ENCODE results near the gene EFNA4.

Gene EFNA4

DNA sequence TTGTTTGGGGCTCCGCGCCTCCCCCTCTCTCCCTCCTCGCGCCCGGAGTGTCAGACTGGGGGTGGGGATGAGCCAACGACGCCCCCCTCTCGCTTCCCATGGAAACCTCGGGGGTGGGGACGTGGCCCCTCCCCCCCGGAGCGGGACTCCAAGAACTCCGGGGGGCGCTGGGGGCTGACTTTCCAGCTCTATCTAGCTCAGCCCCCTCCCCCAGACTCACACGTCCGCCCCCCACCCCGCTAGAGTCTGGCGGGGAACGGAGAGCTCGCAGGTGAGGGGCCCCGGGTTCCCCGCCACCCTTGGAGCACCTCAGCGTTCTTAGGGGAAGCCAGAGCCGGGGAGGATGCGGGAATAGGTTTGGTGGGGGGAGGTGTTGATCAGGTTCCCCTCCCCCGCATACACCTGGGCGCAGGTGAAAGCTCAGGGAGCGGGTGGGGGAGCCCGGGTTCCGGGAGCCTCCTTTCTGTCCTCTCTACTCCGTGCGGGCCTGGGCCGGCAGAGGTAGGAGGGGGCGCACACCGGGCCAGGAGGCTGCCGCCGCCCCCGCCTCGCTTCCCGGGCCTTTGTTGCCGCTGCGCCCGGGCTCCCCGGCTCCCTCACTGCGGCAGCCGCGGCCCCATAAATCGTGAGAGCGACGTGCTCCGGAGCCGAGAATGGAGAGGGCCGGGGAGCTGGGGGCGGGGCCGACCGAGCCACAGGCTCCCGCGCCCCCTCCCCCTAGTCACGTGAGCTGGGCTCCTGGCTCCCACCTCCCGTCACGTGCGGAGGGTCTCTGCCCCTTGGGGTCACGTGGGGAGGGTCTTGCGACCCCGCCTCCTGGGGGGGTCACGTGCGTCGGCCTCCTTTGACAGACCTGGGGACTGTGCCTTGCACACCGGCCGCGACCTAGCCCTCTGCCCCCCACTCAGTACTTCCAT is 17.0 kb downstream of the EFNA4 start:
- Histone ChIP-seq H3K9me3 (ENCODE audit: control insufficient read depth, low read length) (no peaks in the 10 kb centered on the region), H3K36me3 (ENCODE audit: control insufficient read depth, insufficient read depth, low read length) (no peaks in the 10 kb centered on the region), H3K4me3 (ENCODE audit: insufficient read depth, low read depth, low read length, poor library complexity, severe bottlenecking) (peak overlapping the region; percentile 50), H3K27me3 (replicated peaks; ENCODE audit: control insufficient read depth, insufficient read depth, low read length, poor library complexity, severe bottlenecking) (peaks cover 42% of the 10 kb centered on the region), H3K4me1 (ENCODE audit: control insufficient read depth, insufficient read depth, low read length, poor library complexity, severe bottlenecking) (peaks cover 58% of the 10 kb centered on the region), H3K27ac (ENCODE audit: insufficient read depth, low read length, poor library complexity, severe bottlenecking) (no peak overlapping the region)
- DNase-seq, result no peak

DNA sequence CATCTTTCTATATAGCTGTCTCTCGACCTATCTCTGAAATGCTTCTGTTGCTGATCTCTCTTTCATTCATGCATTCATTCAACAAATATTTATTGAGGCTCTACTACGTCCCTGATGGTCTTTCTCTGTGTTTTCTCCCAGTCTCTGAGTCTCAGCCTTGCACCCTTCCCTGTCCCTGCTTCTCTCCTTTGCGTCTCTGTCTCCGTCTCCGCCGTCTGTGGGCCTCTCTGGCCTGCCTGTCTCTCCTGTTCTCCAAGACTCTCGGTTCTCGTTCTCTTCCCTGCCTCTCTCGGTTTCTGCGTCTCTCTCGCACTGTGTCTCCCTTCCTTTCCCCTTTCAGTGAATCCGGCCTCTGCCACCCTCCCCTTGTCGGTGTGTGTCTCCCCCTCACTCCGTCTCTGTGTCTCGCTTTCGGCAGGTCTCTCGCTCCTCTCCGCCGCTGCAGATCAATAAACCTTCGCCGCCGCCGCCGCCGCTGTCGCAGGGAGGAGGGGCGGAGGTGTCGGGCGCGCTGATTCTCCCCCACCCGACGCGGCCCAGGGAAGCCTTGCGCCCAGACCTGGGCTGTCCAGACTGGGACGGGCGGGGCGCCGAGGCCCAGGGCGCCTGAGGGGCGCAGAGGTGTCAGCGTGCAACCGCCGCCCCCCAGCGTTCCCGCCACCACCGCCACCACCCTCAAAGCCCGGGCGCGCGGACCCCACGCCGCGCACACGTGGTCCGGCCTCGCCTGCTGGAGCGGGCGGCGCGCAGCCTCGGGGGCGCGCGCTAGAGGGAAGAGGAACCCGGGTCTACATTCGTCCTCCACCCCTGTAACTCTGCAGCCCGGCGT is 18.1 kb downstream of the EFNA4 start:
- H3K36me3 ChIP-seq (ENCODE audit: control insufficient read depth, insufficient read depth, low read length), result no peaks in the 10 kb centered on the region
- no peaks in the 10 kb centered on the region for H3K9me3 ChIP-seq (ENCODE audit: control insufficient read depth, low read length)
- peaks cover 65% of the 10 kb centered on the region for H3K4me1 ChIP-seq (ENCODE audit: control insufficient read depth, insufficient read depth, low read length, poor library complexity, severe bottlenecking)
- no peak overlapping the region for H3K27ac ChIP-seq (ENCODE audit: insufficient read depth, low read length, poor library complexity, severe bottlenecking)
- H3K27me3 ChIP-seq (replicated peaks; ENCODE audit: control insufficient read depth, insufficient read depth, low read length, poor library complexity, severe bottlenecking), result peaks cover 42% of the 10 kb centered on the region
- H3K4me3 ChIP-seq (ENCODE audit: insufficient read depth, low read depth, low read length, poor library complexity, severe bottlenecking), result peak overlapping the region; percentile 50
- DNase-seq, result no peak

DNA sequence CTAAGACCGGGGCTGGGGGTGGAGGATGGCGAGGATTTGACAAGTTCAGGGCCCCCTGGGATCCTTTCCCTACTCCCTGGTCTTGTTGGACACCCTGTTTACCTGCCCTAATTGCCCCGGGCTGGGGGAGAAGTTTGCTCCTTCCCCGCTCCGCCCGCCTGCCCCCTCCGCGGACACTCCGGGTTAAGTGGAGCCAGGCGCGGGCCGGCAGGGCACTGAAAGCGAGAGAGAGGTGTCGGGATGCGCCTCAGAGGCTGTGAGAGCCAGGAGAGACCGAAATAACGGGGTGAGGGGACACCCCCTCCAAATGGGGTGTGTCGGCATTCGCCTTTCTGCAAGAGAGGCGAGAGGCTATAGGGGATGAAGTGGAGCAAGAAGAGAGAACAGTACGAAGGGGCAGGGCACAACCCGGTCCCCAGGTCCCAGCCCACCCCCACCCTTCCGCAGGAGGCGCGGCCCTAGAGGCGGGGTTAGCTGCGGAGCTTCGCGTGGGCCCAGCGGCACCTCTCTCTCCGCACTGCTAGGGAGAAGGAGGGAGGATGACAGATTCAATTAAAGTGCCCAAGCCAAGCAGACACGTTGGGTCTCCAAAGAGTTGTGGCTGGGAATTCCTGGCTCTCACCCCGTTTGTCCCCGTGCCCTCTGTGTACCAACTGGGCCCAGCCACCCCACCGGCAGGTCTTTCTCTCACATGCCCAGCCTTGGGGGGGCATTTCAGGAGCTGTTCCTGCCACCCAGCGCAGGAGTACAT is 18.9 kb downstream of the EFNA4 start:
- Histone ChIP-seq H3K4me3 (ENCODE audit: insufficient read depth, low read depth, low read length, poor library complexity, severe bottlenecking) (peak overlapping the region; percentile 29), H3K4me1 (ENCODE audit: control insufficient read depth, insufficient read depth, low read length, poor library complexity, severe bottlenecking) (peaks cover 65% of the 10 kb centered on the region), H3K27me3 (replicated peaks; ENCODE audit: control insufficient read depth, insufficient read depth, low read length, poor library complexity, severe bottlenecking) (peaks cover 42% of the 10 kb centered on the region), H3K9me3 (ENCODE audit: control insufficient read depth, low read length) (no peaks in the 10 kb centered on the region), H3K27ac (ENCODE audit: insufficient read depth, low read length, poor library complexity, severe bottlenecking) (no peak overlapping the region), H3K36me3 (ENCODE audit: control insufficient read depth, insufficient read depth, low read length) (no peaks in the 10 kb centered on the region)
- DNase-seq, result no peak

DNA sequence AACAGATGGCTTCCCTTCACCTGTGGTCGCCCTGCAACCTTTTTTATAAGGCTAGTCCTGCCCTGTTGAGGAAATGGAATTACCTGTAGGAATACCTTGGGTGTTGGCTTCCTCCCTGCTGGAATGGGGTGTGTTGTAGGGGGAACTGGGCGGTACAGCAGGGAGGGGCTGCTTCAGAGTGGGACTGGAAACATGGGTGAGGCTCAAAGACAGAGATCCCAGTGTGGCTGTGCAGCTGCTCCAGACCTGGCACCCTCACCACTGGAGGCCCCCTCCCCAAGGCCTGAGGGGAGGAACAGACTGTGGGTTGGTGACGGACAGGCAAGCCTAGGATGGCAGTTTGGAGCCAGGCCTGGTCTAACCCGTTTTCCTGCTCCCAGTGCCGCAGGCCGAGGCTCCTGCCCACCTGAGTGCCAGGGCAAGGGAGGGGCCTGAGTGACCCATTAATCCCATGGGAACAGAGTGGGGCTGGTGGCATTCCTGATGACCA is 19.6 kb downstream of the EFNA4 start:
- DNase-seq, result no peak
- Histone ChIP-seq H3K4me3 (ENCODE audit: insufficient read depth, low read depth, low read length, poor library complexity, severe bottlenecking) (no peak overlapping the region), H3K36me3 (ENCODE audit: control insufficient read depth, insufficient read depth, low read length) (no peaks in the 10 kb centered on the region), H3K9me3 (ENCODE audit: control insufficient read depth, low read length) (no peaks in the 10 kb centered on the region), H3K4me1 (ENCODE audit: control insufficient read depth, insufficient read depth, low read length, poor library complexity, severe bottlenecking) (peaks cover 65% of the 10 kb centered on the region), H3K27me3 (replicated peaks; ENCODE audit: control insufficient read depth, insufficient read depth, low read length, poor library complexity, severe bottlenecking) (peaks cover 42% of the 10 kb centered on the region), H3K27ac (ENCODE audit: insufficient read depth, low read length, poor library complexity, severe bottlenecking) (no peak overlapping the region)

DNA sequence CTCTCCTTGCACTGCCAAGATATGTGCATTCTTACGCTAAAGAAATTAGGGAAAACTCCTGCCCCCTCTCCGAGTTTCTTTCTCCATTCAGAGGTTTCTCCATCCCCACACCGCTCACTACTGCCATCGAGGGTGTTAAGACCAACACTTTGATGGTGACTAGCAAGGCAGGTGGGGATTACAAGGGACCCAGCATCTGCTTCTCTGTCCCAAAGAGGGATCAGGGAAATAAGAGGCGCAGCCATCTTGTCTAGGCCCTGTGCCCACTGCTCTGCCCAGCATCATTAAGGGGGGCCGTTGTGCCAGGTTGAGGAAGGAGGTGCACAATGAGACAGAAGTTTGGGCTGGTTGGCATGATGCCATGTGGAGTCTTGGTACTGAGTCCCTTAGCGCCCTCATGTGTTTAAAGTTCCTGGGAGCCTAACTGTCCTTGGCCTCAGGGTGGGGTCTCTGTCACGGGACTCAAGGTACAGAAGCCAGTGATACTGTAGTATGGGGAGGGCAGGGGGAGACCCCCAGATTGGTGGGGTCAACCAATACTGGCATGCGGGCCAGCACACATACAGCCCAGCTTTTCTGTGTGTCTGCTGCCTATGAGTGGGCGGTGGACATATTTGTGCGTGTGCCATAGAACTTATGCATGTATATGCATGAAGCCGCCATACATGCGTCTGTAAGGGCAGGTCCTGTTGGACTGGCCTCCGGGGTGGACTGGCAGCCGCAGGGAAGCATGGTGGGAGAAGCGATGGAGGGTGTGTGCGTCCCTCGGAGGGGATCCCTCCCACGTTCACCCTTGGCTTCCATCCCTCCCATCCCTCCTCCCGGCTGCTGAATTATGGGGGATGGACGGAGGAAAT is 20.6 kb downstream of the EFNA4 start:
- Histone ChIP-seq H3K4me1 (ENCODE audit: control insufficient read depth, insufficient read depth, low read length, poor library complexity, severe bottlenecking) (peaks cover 61% of the 10 kb centered on the region), H3K27me3 (replicated peaks; ENCODE audit: control insufficient read depth, insufficient read depth, low read length, poor library complexity, severe bottlenecking) (peaks cover 42% of the 10 kb centered on the region), H3K4me3 (ENCODE audit: insufficient read depth, low read depth, low read length, poor library complexity, severe bottlenecking) (peak overlapping the region; percentile 75), H3K9me3 (ENCODE audit: control insufficient read depth, low read length) (no peaks in the 10 kb centered on the region), H3K36me3 (ENCODE audit: control insufficient read depth, insufficient read depth, low read length) (no peaks in the 10 kb centered on the region), H3K27ac (ENCODE audit: insufficient read depth, low read length, poor library complexity, severe bottlenecking) (no peak overlapping the region)
- no peak for DNase-seq

DNA sequence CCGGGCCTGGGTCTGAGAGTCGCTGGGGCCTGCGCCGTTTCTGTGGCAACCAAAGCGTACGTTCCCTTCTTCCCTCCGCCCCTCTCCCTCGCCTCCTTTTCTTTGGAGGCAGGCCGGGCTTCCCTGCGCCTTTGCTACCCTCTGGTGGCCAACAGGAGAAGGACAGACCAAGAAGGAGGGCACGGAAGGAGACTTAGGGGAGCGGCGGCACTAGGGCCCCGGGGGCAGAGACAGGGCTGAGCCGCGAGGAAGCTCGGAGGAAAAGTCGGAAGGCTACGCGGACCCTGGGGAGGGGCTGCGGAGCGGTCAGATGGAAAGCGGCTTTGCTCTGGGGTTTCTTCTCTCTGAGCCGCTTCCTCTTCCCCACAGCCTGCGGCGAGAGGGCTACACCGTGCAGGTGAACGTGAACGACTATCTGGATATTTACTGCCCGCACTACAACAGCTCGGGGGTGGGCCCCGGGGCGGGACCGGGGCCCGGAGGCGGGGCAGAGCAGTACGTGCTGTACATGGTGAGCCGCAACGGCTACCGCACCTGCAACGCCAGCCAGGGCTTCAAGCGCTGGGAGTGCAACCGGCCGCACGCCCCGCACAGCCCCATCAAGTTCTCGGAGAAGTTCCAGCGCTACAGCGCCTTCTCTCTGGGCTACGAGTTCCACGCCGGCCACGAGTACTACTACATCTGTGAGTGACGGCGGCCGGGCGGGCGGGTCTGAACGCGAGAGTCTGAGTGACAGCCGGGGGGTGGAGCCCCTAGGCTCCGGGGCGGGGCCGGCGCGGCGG is 21.4 kb downstream of the EFNA4 start:
- Histone ChIP-seq H3K4me1 (ENCODE audit: control insufficient read depth, insufficient read depth, low read length, poor library complexity, severe bottlenecking) (peaks cover 53% of the 10 kb centered on the region), H3K27ac (ENCODE audit: insufficient read depth, low read length, poor library complexity, severe bottlenecking) (peak overlapping the region; percentile 72)

DNA sequence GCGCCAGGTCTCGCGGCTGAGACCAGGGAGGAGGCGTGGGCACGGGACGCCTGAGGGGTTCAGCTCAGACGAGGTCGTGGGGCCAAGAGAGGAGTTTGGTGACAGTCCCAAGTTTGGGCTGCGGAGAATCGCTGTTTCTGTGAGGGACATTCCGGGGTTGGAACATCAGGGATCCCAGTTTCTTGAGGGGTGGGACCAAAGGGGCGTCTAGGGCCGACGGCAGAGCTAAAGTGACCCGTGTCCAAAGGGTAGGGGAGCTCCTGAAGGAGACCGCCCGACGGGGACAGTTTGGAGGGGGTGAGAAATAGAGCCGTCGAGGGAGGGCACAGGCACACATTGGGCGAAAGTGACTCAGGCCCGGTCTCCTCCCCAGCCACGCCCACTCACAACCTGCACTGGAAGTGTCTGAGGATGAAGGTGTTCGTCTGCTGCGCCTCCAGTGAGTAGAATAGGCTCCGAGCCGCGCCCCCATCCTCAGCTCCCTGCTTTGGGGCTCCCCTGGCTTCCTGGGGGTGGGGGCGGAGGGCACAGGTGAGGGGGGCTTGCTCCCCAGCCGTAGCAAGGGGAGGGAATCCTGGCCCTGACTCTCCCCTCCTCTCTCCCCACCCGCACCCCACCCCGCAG is 22.1 kb downstream of the EFNA4 start:
- H3K27me3 ChIP-seq (replicated peaks; ENCODE audit: control insufficient read depth, insufficient read depth, low read length, poor library complexity, severe bottlenecking), result peaks cover 35% of the 10 kb centered on the region
- DNase-seq, result peak; percentile 72 to 73 (median 73)
- H3K4me3 ChIP-seq (ENCODE audit: insufficient read depth, low read depth, low read length, poor library complexity, severe bottlenecking), result peak overlapping the region; percentile 75
- H3K9me3 ChIP-seq (ENCODE audit: control insufficient read depth, low read length), result no peaks in the 10 kb centered on the region
- H3K4me1 ChIP-seq (ENCODE audit: control insufficient read depth, insufficient read depth, low read length, poor library complexity, severe bottlenecking), result peaks cover 46% of the 10 kb centered on the region
- no peaks in the 10 kb centered on the region for H3K36me3 ChIP-seq (ENCODE audit: control insufficient read depth, insufficient read depth, low read length)
- H3K27ac ChIP-seq (ENCODE audit: insufficient read depth, low read length, poor library complexity, severe bottlenecking), result peak overlapping the region; percentile 72

More for the DNA sequence above, 21.4 kb downstream of the EFNA4 start:
- DNase-seq, result peak; percentile 72 to 85 (median 83)
- peaks cover 42% of the 10 kb centered on the region for H3K27me3 ChIP-seq (replicated peaks; ENCODE audit: control insufficient read depth, insufficient read depth, low read length, poor library complexity, severe bottlenecking)
- H3K9me3 ChIP-seq (ENCODE audit: control insufficient read depth, low read length), result no peaks in the 10 kb centered on the region
- no peaks in the 10 kb centered on the region for H3K36me3 ChIP-seq (ENCODE audit: control insufficient read depth, insufficient read depth, low read length)
- H3K4me3 ChIP-seq (ENCODE audit: insufficient read depth, low read depth, low read length, poor library complexity, severe bottlenecking), result peak overlapping the region; percentile 75

DNA sequence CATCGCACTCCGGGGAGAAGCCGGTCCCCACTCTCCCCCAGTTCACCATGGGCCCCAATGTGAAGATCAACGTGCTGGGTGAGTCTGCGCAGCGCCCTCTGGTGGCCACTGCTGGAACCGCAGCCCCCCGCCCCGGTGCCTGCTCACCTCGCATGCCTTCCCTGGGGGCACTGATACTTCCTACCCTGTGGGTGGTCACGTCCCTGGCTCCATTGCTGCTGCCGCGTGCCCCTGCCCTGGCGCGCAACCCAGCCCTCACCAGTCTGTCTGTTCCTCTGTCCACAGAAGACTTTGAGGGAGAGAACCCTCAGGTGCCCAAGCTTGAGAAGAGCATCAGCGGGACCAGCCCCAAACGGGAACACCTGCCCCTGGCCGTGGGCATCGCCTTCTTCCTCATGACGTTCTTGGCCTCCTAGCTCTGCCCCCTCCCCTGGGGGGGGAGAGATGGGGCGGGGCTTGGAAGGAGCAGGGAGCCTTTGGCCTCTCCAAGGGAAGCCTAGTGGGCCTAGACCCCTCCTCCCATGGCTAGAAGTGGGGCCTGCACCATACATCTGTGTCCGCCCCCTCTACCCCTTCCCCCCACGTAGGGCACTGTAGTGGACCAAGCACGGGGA is 22.7 kb downstream of the EFNA4 start:
- Histone ChIP-seq H3K4me1 (ENCODE audit: control insufficient read depth, insufficient read depth, low read length, poor library complexity, severe bottlenecking) (peaks cover 40% of the 10 kb centered on the region), H3K9me3 (ENCODE audit: control insufficient read depth, low read length) (no peaks in the 10 kb centered on the region), H3K36me3 (ENCODE audit: control insufficient read depth, insufficient read depth, low read length) (no peaks in the 10 kb centered on the region), H3K4me3 (ENCODE audit: insufficient read depth, low read depth, low read length, poor library complexity, severe bottlenecking) (no peak overlapping the region), H3K27ac (ENCODE audit: insufficient read depth, low read length, poor library complexity, severe bottlenecking) (peak overlapping the region; percentile 72), H3K27me3 (replicated peaks; ENCODE audit: control insufficient read depth, insufficient read depth, low read length, poor library complexity, severe bottlenecking) (peaks cover 29% of the 10 kb centered on the region)
- peak; percentile 65 to 69 (median 66) for DNase-seq

All from effector memory CD4-positive, alpha-beta T cell (primary cell).